Stomach smooth muscle (tissue), 2 donors: ENCODE data around the gene WDR81.
"Not testable (repeated sequence)": the region's sequence is repeated elsewhere in the genome, so short reads cannot be mapped to it uniquely, and the experiment has no call there.

Experiments used
- H3K27ac ChIP-seq: one replicate; pipeline ENCODE4 v1.7.0; 2013; ENCODE audit warnings: mild to moderate bottlenecking, low read length, inconsistent platforms
- H3K27me3 ChIP-seq, 2 donors: one replicate each; pipeline ENCODE4 v1.7.0; 2013; ENCODE audit warnings: low read length in 2 of 2; ENCODE audit not compliant: insufficient read depth in 2 of 2, control insufficient read depth in 1 of 2
- H3K36me3 ChIP-seq, 2 donors: one replicate each; pipeline ENCODE4 v1.7.0; 2013; ENCODE audit warnings: low read length in 2 of 2; ENCODE audit not compliant: control insufficient read depth in 2 of 2, insufficient read depth in 2 of 2
- H3K4me1 ChIP-seq: one replicate; pipeline ENCODE4 v1.7.0; 2013; ENCODE audit warnings: low read length; ENCODE audit not compliant: control insufficient read depth, insufficient read depth
- H3K4me3 ChIP-seq, 2 donors: one replicate each; pipeline ENCODE4 v1.7.0; 2013; ENCODE audit warnings: low read length in 2 of 2
- H3K9ac ChIP-seq, 2 donors: one replicate each; pipeline ENCODE4 v1.7.0; 2013; ENCODE audit warnings: low read length in 2 of 2, mild to moderate bottlenecking in 1 of 2
- H3K9me3 ChIP-seq, 2 donors: one replicate each; pipeline ENCODE4 v1.7.0; 2013; ENCODE audit warnings: low read length in 2 of 2; ENCODE audit not compliant: control insufficient read depth in 2 of 2
- donor health status: healthy.
- donor health status: Pancreatic carcinoma.

Gene WDR81

GRCh38 chr17:1722022-1722421 is 2.5 kb upstream of the WDR81 start:
- H3K9ac ChIP-seq, H3K27ac ChIP-seq, H3K4me3 ChIP-seq, H3K36me3 ChIP-seq, H3K27me3 ChIP-seq, H3K9me3 ChIP-seq: not testable (repeated sequence)
- H3K4me1 ChIP-seq, result peaks cover 53% of the 10 kb centered on the region

- Histone ChIP-seq H3K27ac (peak overlapping the region; percentile 80), H3K36me3 (peaks cover 0 to 5% of the 10 kb centered on the region in 2 donors), H3K27me3 (no peaks in the 10 kb centered on the region), H3K4me3 (peak overlapping the region; percentile 63 to 75), H3K9ac (peak overlapping the region; percentile 36 to 51), H3K4me1 (peaks cover 38% of the 10 kb centered on the region), H3K9me3 (no peaks in the 10 kb centered on the region)
Measured at GRCh38 chr17:1724869-1725641, 551 bp downstream of the WDR81 start.

- Histone ChIP-seq H3K9ac (no peak overlapping the region), H3K4me1 (peaks cover 40% of the 10 kb centered on the region), H3K27ac (no peak overlapping the region), H3K4me3 (peak overlapping the region in 1 of 2 donors; percentile 75), H3K9me3 (no peaks in the 10 kb centered on the region), H3K36me3 (peaks cover 0 to 5% of the 10 kb centered on the region in 2 donors), H3K27me3 (no peaks in the 10 kb centered on the region)
Measured at GRCh38 chr17:1725642-1726511, 1.4 kb downstream of the WDR81 start.

DNA sequence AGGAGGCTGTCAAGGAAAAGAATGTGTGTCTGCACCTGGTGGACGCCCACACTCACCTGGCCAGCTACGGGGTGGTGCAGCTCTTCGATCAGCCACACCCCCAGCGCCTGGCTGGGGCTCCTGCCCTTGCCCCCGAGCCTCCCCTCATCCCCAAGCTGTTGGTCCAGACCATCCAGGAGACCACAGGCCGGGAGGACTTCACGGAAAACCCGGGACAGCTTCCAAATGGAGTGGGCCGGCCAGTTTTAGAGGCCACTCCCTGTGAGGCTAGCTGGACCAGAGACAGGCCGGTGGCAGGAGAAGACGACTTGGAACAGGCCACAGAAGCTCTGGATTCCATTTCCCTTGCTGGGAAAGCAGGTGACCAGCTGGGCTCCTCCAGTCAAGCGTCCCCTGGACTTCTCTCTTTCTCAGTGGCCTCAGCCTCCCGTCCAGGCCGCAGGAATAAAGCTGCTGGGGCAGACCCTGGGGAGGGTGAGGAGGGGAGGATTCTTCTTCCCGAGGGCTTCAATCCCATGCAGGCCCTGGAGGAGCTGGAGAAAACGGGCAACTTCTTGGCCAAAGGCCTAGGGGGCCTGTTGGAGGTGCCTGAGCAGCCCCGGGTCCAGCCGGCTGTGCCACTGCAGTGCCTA is 2.2 kb downstream of the WDR81 start:
- Histone ChIP-seq H3K9ac (no peak overlapping the region), H3K4me1 (peaks cover 43% of the 10 kb centered on the region), H3K9me3 (no peaks in the 10 kb centered on the region), H3K4me3 (no peak overlapping the region), H3K36me3 (peaks cover 0 to 7% of the 10 kb centered on the region in 2 donors), H3K27ac (no peak overlapping the region), H3K27me3 (no peaks in the 10 kb centered on the region)

DNA sequence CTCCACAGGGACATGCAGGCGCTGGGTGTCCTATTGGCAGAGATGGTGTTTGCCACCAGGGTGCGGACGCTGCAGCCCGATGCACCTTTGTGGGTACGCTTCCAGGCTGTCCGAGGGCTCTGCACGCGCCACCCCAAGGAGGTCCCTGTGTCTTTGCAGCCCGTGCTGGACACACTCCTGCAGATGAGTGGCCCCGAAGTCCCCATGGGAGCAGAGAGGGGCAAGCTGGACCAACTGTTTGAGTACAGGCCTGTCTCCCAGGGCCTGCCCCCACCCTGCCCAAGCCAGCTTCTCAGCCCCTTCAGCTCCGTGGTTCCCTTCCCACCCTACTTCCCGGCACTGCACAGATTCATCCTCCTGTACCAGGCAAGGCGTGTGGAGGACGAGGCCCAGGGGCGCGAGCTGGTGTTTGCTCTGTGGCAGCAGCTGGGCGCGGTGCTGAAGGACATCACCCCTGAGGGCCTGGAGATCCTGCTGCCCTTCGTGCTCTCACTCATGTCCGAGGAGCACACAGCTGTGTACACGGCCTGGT is 2.8 kb downstream of the WDR81 start:
- Histone ChIP-seq H3K27ac (no peak overlapping the region), H3K4me1 (peaks cover 43% of the 10 kb centered on the region), H3K9me3 (no peaks in the 10 kb centered on the region), H3K36me3 (peaks cover 0 to 7% of the 10 kb centered on the region in 2 donors), H3K4me3 (no peak overlapping the region), H3K9ac (no peak overlapping the region), H3K27me3 (no peaks in the 10 kb centered on the region)

DNA sequence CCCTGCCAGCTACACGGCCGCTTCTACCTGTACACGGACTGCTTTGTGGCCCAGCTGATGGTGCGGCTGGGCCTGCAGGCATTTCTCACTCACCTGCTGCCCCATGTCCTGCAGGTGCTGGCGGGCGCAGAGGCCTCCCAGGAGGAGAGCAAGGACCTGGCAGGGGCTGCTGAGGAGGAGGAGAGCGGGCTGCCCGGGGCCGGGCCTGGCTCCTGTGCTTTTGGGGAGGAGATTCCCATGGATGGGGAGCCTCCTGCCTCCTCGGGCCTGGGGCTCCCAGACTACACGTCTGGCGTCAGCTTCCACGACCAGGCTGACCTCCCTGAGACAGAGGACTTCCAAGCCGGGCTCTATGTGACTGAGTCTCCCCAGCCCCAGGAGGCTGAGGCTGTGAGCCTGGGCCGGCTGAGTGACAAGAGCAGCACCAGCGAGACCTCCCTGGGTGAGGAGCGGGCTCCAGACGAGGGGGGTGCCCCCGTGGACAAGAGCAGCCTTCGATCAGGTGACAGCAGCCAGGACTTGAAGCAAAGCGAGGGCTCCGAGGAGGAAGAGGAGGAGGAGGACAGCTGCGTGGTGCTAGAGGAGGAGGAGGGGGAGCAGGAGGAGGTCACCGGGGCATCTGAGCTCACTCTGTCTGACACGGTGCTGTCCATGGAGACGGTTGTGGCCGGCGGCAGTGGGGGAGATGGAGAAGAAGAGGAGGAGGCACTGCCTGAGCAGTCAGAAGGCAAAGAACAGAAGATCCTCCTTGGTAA is 3.5 kb downstream of the WDR81 start:
- Histone ChIP-seq H3K27me3 (no peaks in the 10 kb centered on the region), H3K4me1 (peaks cover 43% of the 10 kb centered on the region), H3K36me3 (peaks cover 0 to 10% of the 10 kb centered on the region in 2 donors), H3K9me3 (no peaks in the 10 kb centered on the region), H3K4me3 (no peak overlapping the region), H3K27ac (peak overlapping the region; percentile 11), H3K9ac (no peak overlapping the region)

DNA sequence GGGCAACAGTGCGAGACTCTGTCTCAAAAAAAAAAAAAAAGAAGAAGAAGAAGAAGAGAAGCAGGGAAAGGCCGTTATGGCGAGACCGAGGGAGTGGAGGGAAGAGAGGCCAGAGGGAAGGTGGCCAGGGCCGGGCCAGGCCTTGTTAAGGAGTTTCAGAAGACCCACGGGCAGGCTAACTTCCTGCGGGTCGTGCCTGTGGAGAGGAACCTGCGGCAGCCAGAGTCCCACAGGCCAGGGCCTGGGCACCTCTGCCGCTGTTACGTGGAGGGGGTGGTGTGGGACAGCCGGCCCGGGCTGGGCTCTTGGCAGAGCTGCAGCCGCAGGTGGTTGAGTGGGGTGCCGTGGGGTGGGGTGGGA is 5.4 kb downstream of the WDR81 start:
- Histone ChIP-seq H3K9ac (no peak overlapping the region), H3K27ac (no peak overlapping the region)

DNA sequence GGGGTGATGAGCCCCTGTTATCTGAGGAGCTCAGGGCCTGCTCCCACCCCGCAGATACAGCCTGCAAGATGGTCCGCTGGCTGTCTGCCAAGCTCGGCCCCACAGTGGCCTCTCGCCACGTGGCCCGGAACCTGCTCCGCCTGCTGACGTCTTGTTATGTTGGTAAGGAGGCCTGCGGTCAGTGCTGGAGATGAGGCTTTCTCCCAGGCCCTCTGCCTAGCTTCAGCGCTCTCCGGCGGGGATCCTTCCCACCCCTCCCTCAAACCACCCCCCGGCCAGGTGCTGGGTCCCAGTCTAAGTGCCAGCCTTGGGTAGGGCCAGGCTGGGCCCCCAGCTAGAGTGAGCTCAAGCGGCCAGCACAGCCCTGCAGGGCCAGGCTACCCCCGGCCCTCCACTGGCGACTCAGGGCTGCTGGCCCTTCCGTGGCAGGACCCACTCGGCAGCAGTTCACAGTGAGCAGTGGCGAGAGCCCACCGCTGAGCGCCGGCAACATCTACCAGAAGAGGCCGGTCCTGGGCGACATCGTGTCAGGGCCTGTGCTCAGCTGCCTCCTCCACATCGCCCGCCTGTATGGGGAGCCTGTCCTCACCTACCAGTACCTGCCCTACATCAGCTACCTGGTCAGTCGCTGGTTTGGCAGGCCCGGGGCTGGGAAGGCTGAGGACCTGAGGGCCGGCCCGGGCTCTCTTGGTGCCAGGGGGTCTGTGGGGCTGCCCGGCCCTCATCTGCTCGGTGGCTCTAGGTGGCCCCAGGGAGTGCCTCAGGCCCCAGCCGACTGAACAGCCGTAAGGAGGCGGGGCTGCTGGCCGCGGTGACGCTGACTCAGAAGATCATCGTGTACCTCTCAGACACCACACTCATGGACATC is 6.1 kb downstream of the WDR81 start:
- Histone ChIP-seq H3K36me3 (peaks cover 0 to 12% of the 10 kb centered on the region in 2 donors), H3K27ac (peak overlapping the region; percentile 81), H3K4me3 (peak overlapping the region in 1 of 2 donors; percentile 44), H3K9me3 (no peaks in the 10 kb centered on the region), H3K27me3 (no peaks in the 10 kb centered on the region), H3K9ac (peak overlapping the region; percentile 20 to 42), H3K4me1 (peaks cover 27% of the 10 kb centered on the region)

More for the DNA sequence above, 5.4 kb downstream of the WDR81 start:
- Histone ChIP-seq H3K4me3 (no peak overlapping the region), H3K9me3 (no peaks in the 10 kb centered on the region), H3K4me1 (peaks cover 33% of the 10 kb centered on the region), H3K27me3 (no peaks in the 10 kb centered on the region), H3K36me3 (peaks cover 0 to 12% of the 10 kb centered on the region in 2 donors)

GRCh38 chr17:1731194-1731506 is 6.6 kb downstream of the WDR81 start:
- H3K4me3 ChIP-seq, result no peak overlapping the region
- H3K9ac ChIP-seq, result peak overlapping the region in 1 of 2 donors; percentile 20
- peaks cover 0 to 15% of the 10 kb centered on the region in 2 donors for H3K36me3 ChIP-seq
- H3K4me1 ChIP-seq, result peaks cover 23% of the 10 kb centered on the region
- H3K27ac ChIP-seq, result no peak overlapping the region
- no peaks in the 10 kb centered on the region for H3K27me3 ChIP-seq
- H3K9me3 ChIP-seq, result no peaks in the 10 kb centered on the region
